Tibial nerve (tissue), 4 donors: ENCODE measurements around the gene RPL37A. TPM values are rescaled to one million over a fixed set of nuclear protein-coding genes. Genes with fewer than 3 reads are reported as not detected.

ENCODE experiments used
- DNase-seq, 2 donors: peaks; one replicate each; pipeline ENCODE4 v3.0.0-alpha.2; 2019; ENCODE audit warnings: low spot score in 2 of 2
- H3K27ac ChIP-seq, 4 donors: fragments of 200-600 bp; sonication (generic) in 3 of 4; one replicate each; pipeline ENCODE4 v1.5.1; 2017 to 2019; ENCODE audit warnings: mild to moderate bottlenecking in 1 of 4
- H3K27me3 ChIP-seq, 2 donors: fragments of 200-600 bp; sonication (generic) in 1 of 2; one replicate each; pipeline versions ENCODE4 v1.5.1 to v1.6.0; 2017 to 2019
- H3K36me3 ChIP-seq, 3 donors: fragments of 200-600 bp; sonication (generic); one replicate each; pipeline ENCODE4 v1.5.1; 2018 to 2019
- H3K4me1 ChIP-seq, 4 donors: fragments of 200-600 bp; sonication (generic) in 3 of 4; one replicate each; pipeline ENCODE4 v1.5.1; 2017 to 2019
- H3K4me3 ChIP-seq, 4 donors: fragments of 200-600 bp; sonication (generic) in 3 of 4; one replicate each; pipeline ENCODE4 v1.5.1; 2017 to 2019; ENCODE audit warnings: mild to moderate bottlenecking in 1 of 4, moderate library complexity in 1 of 4
- H3K9me3 ChIP-seq, 4 donors: fragments of 200-600 bp; sonication (generic) in 3 of 4; one replicate each; pipeline ENCODE4 v1.5.1; 2017 to 2019
- EP300 ChIP-seq, 2 donors: sonication (generic); formaldehyde crosslinking; IDR thresholded peaks; one replicate each; pipeline ENCODE4 v1.6.1; 2017; ENCODE audit warnings: antibody characterized with exemption in 2 of 2, mild to moderate bottlenecking in 1 of 2
- POLR2A ChIP-seq, 2 donors: fragments of 450-650 bp; IDR thresholded peaks; one replicate each; pipeline ENCODE4 v1.6.1; 2017; ENCODE audit warnings: antibody characterized with exemption in 2 of 2, mild to moderate bottlenecking in 2 of 2, moderate library complexity in 2 of 2
- WGBS, 2 donors: methylation state at CpG; one replicate each; pipeline ENCODE4 v1.1.5; 2018; 5-methylcytosine and 5-hydroxymethylcytosine counted together
- total RNA-seq, 4 donors: library from RNA; depleted of rRNA; stranded (reverse); fragments of >200 nt; gene quantifications; one replicate each; pipeline ENCODE4 v1.1.0, GENCODE V29; 2016
- TF ChIP-seq, protein P1 (sequence below), 5 experiments: fragments of 200-600 bp in 3 of 5; fragments of 450-650 bp in 2 of 5; sonication (generic) in 3 of 5; IDR thresholded peaks; one replicate each; pipeline ENCODE4 v1.5.1; 2016 to 2019; ENCODE audit warnings: antibody characterized with exemption in 5 of 5, mild to moderate bottlenecking in 3 of 5, moderate library complexity in 2 of 5

The RPL37A gene
- total RNA-seq = 1,000 to 10,000 TPM; 1,138 to 2,228 (median 1,396) TPM

GRCh38 chr2:216498379-216499352, at the start of gene RPL37A:
TSS of gene RPL37A (plus strand) at chr2:216498844. CDS start at chr2:216498875, 31 bp downstream.
- Histone ChIP-seq H3K27ac (peak within 1 kb of the TSS; percentile 58 to 89 (median 83)), H3K36me3 (peaks cover 0 to 44% (median 28%) of the 10 kb centered on the region in 3 donors), H3K27me3 (no peaks in the 10 kb centered on the region), H3K9me3 (no peaks in the 10 kb centered on the region), H3K4me1 (peaks cover 0 to 50% (median 13%) of the 10 kb centered on the region in 4 donors), H3K4me3 (peak within 1 kb of the TSS; percentile 67 to 80 (median 70))
- DNase-seq = peak; percentile 86 to 87
- TF ChIP-seq, protein P1, sequence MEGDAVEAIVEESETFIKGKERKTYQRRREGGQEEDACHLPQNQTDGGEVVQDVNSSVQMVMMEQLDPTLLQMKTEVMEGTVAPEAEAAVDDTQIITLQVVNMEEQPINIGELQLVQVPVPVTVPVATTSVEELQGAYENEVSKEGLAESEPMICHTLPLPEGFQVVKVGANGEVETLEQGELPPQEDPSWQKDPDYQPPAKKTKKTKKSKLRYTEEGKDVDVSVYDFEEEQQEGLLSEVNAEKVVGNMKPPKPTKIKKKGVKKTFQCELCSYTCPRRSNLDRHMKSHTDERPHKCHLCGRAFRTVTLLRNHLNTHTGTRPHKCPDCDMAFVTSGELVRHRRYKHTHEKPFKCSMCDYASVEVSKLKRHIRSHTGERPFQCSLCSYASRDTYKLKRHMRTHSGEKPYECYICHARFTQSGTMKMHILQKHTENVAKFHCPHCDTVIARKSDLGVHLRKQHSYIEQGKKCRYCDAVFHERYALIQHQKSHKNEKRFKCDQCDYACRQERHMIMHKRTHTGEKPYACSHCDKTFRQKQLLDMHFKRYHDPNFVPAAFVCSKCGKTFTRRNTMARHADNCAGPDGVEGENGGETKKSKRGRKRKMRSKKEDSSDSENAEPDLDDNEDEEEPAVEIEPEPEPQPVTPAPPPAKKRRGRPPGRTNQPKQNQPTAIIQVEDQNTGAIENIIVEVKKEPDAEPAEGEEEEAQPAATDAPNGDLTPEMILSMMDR (IDR thresholded peaks at IDR 0.05) = peak in 1 of 5 experiments; percentile 31
- TF ChIP-seq EP300 (IDR thresholded peaks at IDR 0.05) (peak in 1 of 2 donors; percentile 98), POLR2A (IDR thresholded peaks at IDR 0.05) (peak; percentile 88 to 89)
- WGBS, 2 donors = 0% methylated on average over 54 of the region's 54 CpGs

DNA sequence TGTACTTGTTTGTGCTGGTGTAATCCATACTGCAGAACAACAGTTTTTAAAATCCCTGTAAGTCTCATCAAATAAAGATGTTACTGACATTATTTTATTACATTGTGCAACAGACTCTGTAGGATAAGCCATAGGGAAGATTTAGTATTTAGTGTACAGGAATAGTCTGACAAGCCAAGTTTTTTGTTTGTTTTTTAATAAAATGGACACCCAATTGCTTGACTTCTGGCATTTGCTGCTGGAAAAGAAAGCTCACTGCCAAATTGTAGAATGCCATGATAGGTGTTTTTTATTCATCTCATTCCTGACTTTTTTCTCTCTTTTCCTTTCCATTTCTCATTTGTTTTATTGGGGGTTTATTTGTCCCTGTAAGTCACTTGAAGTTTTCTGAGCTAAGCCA, 48.3 kb upstream of the RPL37A start:
- peaks cover 2 to 100% (median 37%) of the 10 kb centered on the region in 3 donors for H3K36me3 ChIP-seq

GRCh38 chr2:216450784-216451183, 47.9 kb upstream of the RPL37A start:
- WGBS, 2 donors = 91 to 100% methylated on average over 7 of the region's 7 CpGs
- no peaks in the 10 kb centered on the region for H3K4me1 ChIP-seq
- no peaks in the 10 kb centered on the region for H3K9me3 ChIP-seq
- H3K27ac ChIP-seq = no peak overlapping the region
- H3K27me3 ChIP-seq = no peaks in the 10 kb centered on the region
- peaks cover 2 to 100% (median 37%) of the 10 kb centered on the region in 3 donors for H3K36me3 ChIP-seq
- DNase-seq = no peak
- no peak overlapping the region for H3K4me3 ChIP-seq
- TF ChIP-seq POLR2A (IDR thresholded peaks at IDR 0.05) = no peak
- TF ChIP-seq EP300 (IDR thresholded peaks at IDR 0.05) = no peak
- TF ChIP-seq, protein P1 (IDR thresholded peaks at IDR 0.05) = no peak

More for the DNA sequence above, 48.3 kb upstream of the RPL37A start:
- Histone ChIP-seq H3K4me1 (no peaks in the 10 kb centered on the region), H3K9me3 (no peaks in the 10 kb centered on the region), H3K27me3 (no peaks in the 10 kb centered on the region), H3K27ac (no peak overlapping the region), H3K4me3 (no peak overlapping the region)
- TF ChIP-seq, protein P1 (IDR thresholded peaks at IDR 0.05) = no peak
- TF ChIP-seq POLR2A (IDR thresholded peaks at IDR 0.05) (no peak), EP300 (IDR thresholded peaks at IDR 0.05) (no peak)
- no peak for DNase-seq

DNA sequence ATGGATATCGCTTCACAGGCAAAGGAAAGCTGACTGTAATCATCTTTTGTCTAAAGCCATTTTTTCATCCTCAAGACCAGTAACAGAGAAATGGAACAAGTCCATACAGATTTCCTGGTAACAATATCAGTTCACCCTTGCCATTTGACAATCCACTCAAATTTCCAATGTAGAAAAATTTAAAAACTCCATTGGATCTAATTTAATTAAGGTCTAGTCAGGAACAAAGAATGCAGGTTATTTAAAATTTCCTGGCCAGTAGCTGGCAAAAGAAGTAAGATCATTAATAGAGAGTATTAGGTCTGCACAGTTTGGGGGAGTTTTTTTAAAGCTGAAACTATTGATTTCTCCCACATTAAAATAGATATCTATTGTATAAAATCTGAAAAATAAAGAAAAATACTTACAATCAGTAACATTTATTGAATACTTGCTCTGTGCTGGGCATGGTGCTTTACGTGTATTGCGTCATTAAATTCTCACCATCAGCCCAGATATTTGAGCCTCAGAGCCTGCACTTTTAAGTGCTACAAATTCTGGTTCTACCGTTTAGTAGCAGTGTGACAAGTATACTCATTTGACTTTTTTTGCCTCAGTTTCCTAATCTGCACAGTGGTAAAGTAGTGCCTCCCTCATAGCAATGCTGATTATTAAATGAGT, 44.6 kb upstream of the RPL37A start:
- H3K4me3 ChIP-seq = no peak overlapping the region
- peaks cover 2 to 69% (median 18%) of the 10 kb centered on the region in 3 donors for H3K36me3 ChIP-seq
- H3K27me3 ChIP-seq = no peaks in the 10 kb centered on the region
- TF ChIP-seq, protein P1 (IDR thresholded peaks at IDR 0.05) = no peak
- TF ChIP-seq POLR2A (IDR thresholded peaks at IDR 0.05) = no peak
- no peak for TF ChIP-seq EP300 (IDR thresholded peaks at IDR 0.05)
- H3K9me3 ChIP-seq = no peaks in the 10 kb centered on the region
- no peaks in the 10 kb centered on the region for H3K4me1 ChIP-seq
- H3K27ac ChIP-seq = no peak overlapping the region
- WGBS, 2 donors = 97 to 98% methylated on average over 4 of the region's 4 CpGs
- no peak for DNase-seq
